HG03520 (cell line): ENCODE measurements around the gene SPEN.

Experiments
- ATAC-seq: cut with Tn5 transposase; IDR thresholded peaks from one replicate; pipeline ENCODE4 v1.9.1; 2021; ENCODE audit warnings: mild to moderate bottlenecking, moderate library complexity; ENCODE audit not compliant: unreplicated experiment

Gene SPEN

GRCh38 chr1:15852036-15852827 is 4.7 kb downstream of the SPEN start:
- no peak for ATAC-seq

GRCh38 chr1:15852828-15853302 is 5.4 kb downstream of the SPEN start:
- ATAC-seq = no peak

- ATAC-seq = no peak
Observed at GRCh38 chr1:15856888-15857287, 9.4 kb downstream of the SPEN start.

- no peak for ATAC-seq
Observed at GRCh38 chr1:15858069-15858670, 10.7 kb downstream of the SPEN start.

- ATAC-seq = no peak
Observed at GRCh38 chr1:15858672-15859372, 11.3 kb downstream of the SPEN start.

GRCh38 chr1:15863156-15863901 is 15.8 kb downstream of the SPEN start:
- ATAC-seq = no peak

- ATAC-seq = no peak
Observed at GRCh38 chr1:15866721-15867201, 19.3 kb downstream of the SPEN start.

GRCh38 chr1:15867288-15867687 is 19.8 kb downstream of the SPEN start:
- ATAC-seq = no peak

- ATAC-seq = no peak
Observed at GRCh38 chr1:15869413-15869812, 21.9 kb downstream of the SPEN start.

GRCh38 chr1:15870421-15870820 is 22.9 kb downstream of the SPEN start:
- no peak for ATAC-seq

GRCh38 chr1:15874471-15874870 is 27.0 kb downstream of the SPEN start:
- ATAC-seq = no peak

- no peak for ATAC-seq
Observed at GRCh38 chr1:15876357-15877055, 29.0 kb downstream of the SPEN start.

GRCh38 chr1:15881961-15882360 is 34.5 kb downstream of the SPEN start:
- ATAC-seq = no peak

- no peak for ATAC-seq
Observed at GRCh38 chr1:15882665-15883064, 35.2 kb downstream of the SPEN start.

GRCh38 chr1:15883326-15883725 is 35.8 kb downstream of the SPEN start:
- no peak for ATAC-seq

- no peak for ATAC-seq
Observed at GRCh38 chr1:15884477-15884876, 37.0 kb downstream of the SPEN start.

GRCh38 chr1:15885269-15885668 is 37.8 kb downstream of the SPEN start:
- no peak for ATAC-seq

- ATAC-seq = no peak
Observed at GRCh38 chr1:15885701-15886610, 38.4 kb downstream of the SPEN start.

GRCh38 chr1:15886611-15887167 is 39.2 kb downstream of the SPEN start:
- ATAC-seq = no peak
